Adrenal gland (tissue), 12 donors: Measurements from ENCODE around the gene CEP135. TPM values are rescaled to one million over a fixed set of nuclear protein-coding genes. Genes with fewer than 3 reads are reported as not detected.
"Not testable (repeated sequence)": the region's sequence is repeated elsewhere in the genome, so short reads cannot be mapped to it uniquely, and the experiment has no call there.

Experiments
- DNase-seq, 7 donors: peaks; one replicate each; pipeline ENCODE4 v3.0.0-alpha.2; 2019 to 2020
- H3K27ac ChIP-seq, 5 donors: fragments of 200-600 bp; sonication (generic) in 4 of 5; 1 replicate in 3 of 5; 2 replicates in 2 of 5; pipeline versions ENCODE4 v1.5.1 to v1.8.0; 2016 to 2020; ENCODE audit warnings: mild to moderate bottlenecking in 1 of 5
- H3K27me3 ChIP-seq: fragments of 200-600 bp; 2 replicates; pipeline ENCODE4 v1.8.0; 2021
- H3K36me3 ChIP-seq, 2 donors: fragments of 200-600 bp; replicated peaks in 1 of 2; 1 replicate in 1 of 2; 2 replicates in 1 of 2; pipeline versions ENCODE4 v1.5.1 to v1.8.0; 2018 to 2022
- H3K4me1 ChIP-seq, 2 donors: fragments of 200-600 bp; replicated peaks in 1 of 2; 1 replicate in 1 of 2; 2 replicates in 1 of 2; pipeline versions ENCODE4 v1.5.1 to v1.8.0; 2018 to 2021
- H3K4me3 ChIP-seq, 4 donors: fragments of 200-600 bp; sonication (generic) in 3 of 4; one replicate each; pipeline ENCODE4 v1.5.1; 2016 to 2018
- H3K9me3 ChIP-seq, 3 donors: fragments of 200-600 bp; sonication (generic) in 1 of 3; replicated peaks in 1 of 3; 1 replicate in 2 of 3; 2 replicates in 1 of 3; pipeline versions ENCODE4 v1.5.1 to v1.8.0; 2016 to 2021
- CTCF ChIP-seq, 6 experiments: fragments of 450-650 bp in 4 of 6; fragments of 200-600 bp in 2 of 6; sonication (generic) in 1 of 6; IDR thresholded peaks; 1 replicate in 5 of 6; 2 replicates in 1 of 6; pipeline versions ENCODE4 v1.5.1 to v1.8.0; 2016 to 2021; ENCODE audit warnings: antibody characterized with exemption in 6 of 6, mild to moderate bottlenecking in 2 of 6, moderate library complexity in 1 of 6
- POLR2A ChIP-seq, 2 donors: fragments of 450-650 bp; IDR thresholded peaks; one replicate each; pipeline ENCODE4 v1.6.1; 2017; ENCODE audit warnings: antibody characterized with exemption in 2 of 2, mild to moderate bottlenecking in 2 of 2, moderate library complexity in 1 of 2
- WGBS, 4 donors: extraction: QIAGEN DNeasy Blood & Tissue Kit in 2 of 4; methylation state at CpG; one replicate each; pipeline versions ENCODE4 v1.1.5 to v1.1.7; 2013 to 2017; 5-methylcytosine and 5-hydroxymethylcytosine counted together
- intact Hi-C, 2 donors: fragments of 100-400 bp; cut with DNase I; formaldehyde crosslinking; loops; one replicate each; pipeline versions ENCODE4 v1.14.1 to v1.15.0; 2022 to 2023
- polyA plus RNA-seq, 3 donors: library from polyadenylated mRNA; stranded (reverse); fragments of 200-250 nt in 2 of 3; fragments of 350-450 nt in 1 of 3; fragmentation: Illumina TruSeq in 1 of 3; extraction: RNeasy Lipid Tissue Mini Kit (QIAGEN cat#74804) in 1 of 3; gene quantifications; one replicate each; pipeline ENCODE4 v1.2.3, GENCODE V29; 2013 to 2014
- total RNA-seq, 9 donors: library from RNA; depleted of rRNA in 4 of 9; stranded (reverse); fragments of >200 nt in 4 of 9; fragments of 120-200 nt in 1 of 9; fragmentation: NEBNext Ultra II Directional in 1 of 9; extraction: Animal tissue kit (Norgen Biotek cat#: 25700) in 1 of 9; gene quantifications; one replicate each; pipeline versions ENCODE4 v1.1.0 to v1.2.4, GENCODE V29; 2013 to 2023
- donor health status: healthy with polysubstance abuse.
- donor health status: Bipolar disorder and iron deficiency.
- donor health status: DM: yes; HTN: yes; CAD: no.
- donor health status: DM: no; HTN: no; CAD: no.
- donor health status: DM: no; HTN: no; CAD: no.
- donor health status: DM: yes; HTN: yes; CAD: no.

The CEP135 gene
- total and polyA plus RNA-seq, 12 donors, result 1.0 to 7.5 (median 3.2) TPM

- no peaks in the 10 kb centered on the region for H3K36me3 ChIP-seq
- intact Hi-C loops, result no loop called here
Observed at GRCh38 chr4:55959655-55960054, 10.9 kb downstream of the CEP135 start.

GRCh38 chr4:55964046-55964445 lies 15.3 kb downstream of the CEP135 start:
- no peaks in the 10 kb centered on the region for H3K4me1 ChIP-seq
- no peaks in the 10 kb centered on the region for H3K36me3 ChIP-seq
- no peaks in the 10 kb centered on the region for H3K27me3 ChIP-seq
- no peak overlapping the region for H3K27ac ChIP-seq
- WGBS, 4 donors, result 93 to 98% (median 95%) methylated on average over 3 of the region's 3 CpGs
- no peak for DNase-seq
- no peak overlapping the region for H3K4me3 ChIP-seq
- no peaks in the 10 kb centered on the region for H3K9me3 ChIP-seq
- intact Hi-C loops, result no loop called here
- TF ChIP-seq POLR2A (IDR thresholded peaks at IDR 0.05) (no peak), CTCF (IDR thresholded peaks at IDR 0.05) (no peak)

More at GRCh38 chr4:55959655-55960054, 10.9 kb downstream of the CEP135 start:
- no peaks in the 10 kb centered on the region for H3K4me1 ChIP-seq
- H3K9me3 ChIP-seq, result no peaks in the 10 kb centered on the region
- no peaks in the 10 kb centered on the region for H3K27me3 ChIP-seq
- H3K27ac ChIP-seq, result no peak overlapping the region
- DNase-seq, result no peak
- no peak overlapping the region for H3K4me3 ChIP-seq
- TF ChIP-seq CTCF (IDR thresholded peaks at IDR 0.05) (no peak), POLR2A (IDR thresholded peaks at IDR 0.05) (no peak)

GRCh38 chr4:55965585-55965984 lies 16.8 kb downstream of the CEP135 start:
- WGBS, 4 donors, result 78 to 87% (median 84%) methylated on average over 4 of the region's 4 CpGs
- H3K27me3 ChIP-seq, result no peaks in the 10 kb centered on the region
- intact Hi-C loops, result no loop called here
- no peak overlapping the region for H3K27ac ChIP-seq
- H3K9me3 ChIP-seq, result no peaks in the 10 kb centered on the region
- no peaks in the 10 kb centered on the region for H3K36me3 ChIP-seq
- no peak overlapping the region for H3K4me3 ChIP-seq
- TF ChIP-seq POLR2A (IDR thresholded peaks at IDR 0.05), result no peak
- no peak for TF ChIP-seq CTCF (IDR thresholded peaks at IDR 0.05)
- DNase-seq, result no peak
- no peaks in the 10 kb centered on the region for H3K4me1 ChIP-seq

GRCh38 chr4:55966324-55966723 lies 17.6 kb downstream of the CEP135 start:
- H3K9me3 ChIP-seq, DNase-seq, H3K27ac ChIP-seq, intact Hi-C loops, H3K4me1 ChIP-seq, H3K4me3 ChIP-seq, H3K36me3 ChIP-seq, H3K27me3 ChIP-seq: not testable (repeated sequence)
- WGBS, 4 donors, result 94 to 98% (median 96%) methylated on average over 5 of the region's 5 CpGs

- TF ChIP-seq POLR2A (IDR thresholded peaks at IDR 0.05), result no peak
- TF ChIP-seq CTCF (IDR thresholded peaks at IDR 0.05), result no peak
- no peak for DNase-seq
- H3K4me3 ChIP-seq, result no peak overlapping the region
- H3K27me3 ChIP-seq, result no peaks in the 10 kb centered on the region
- no peak overlapping the region for H3K27ac ChIP-seq
- intact Hi-C loops, result no loop called here
- H3K9me3 ChIP-seq, result no peaks in the 10 kb centered on the region
- 94 to 100% (median 99%) methylated on average over 1 of the region's 1 CpG for WGBS, 4 donors
- no peaks in the 10 kb centered on the region for H3K4me1 ChIP-seq
- no peaks in the 10 kb centered on the region for H3K36me3 ChIP-seq
Observed at GRCh38 chr4:55967376-55967775, 18.6 kb downstream of the CEP135 start.
